GM12872 (cell line): ENCODE data around the gene SHOX.

Source experiments
- TF ChIP-seq, protein P1 (sequence below): IDR thresholded peaks from 3 replicates; pipeline ENCODE4 v1.5.1; 2011; ENCODE audit warnings: low read depth, mild to moderate bottlenecking, low read length, moderate library complexity; ENCODE audit not compliant: insufficient read depth

The SHOX gene

GRCh38 chrX:694800-695199 lies 64.2 kb downstream of the SHOX start:
- TF ChIP-seq, protein P1, sequence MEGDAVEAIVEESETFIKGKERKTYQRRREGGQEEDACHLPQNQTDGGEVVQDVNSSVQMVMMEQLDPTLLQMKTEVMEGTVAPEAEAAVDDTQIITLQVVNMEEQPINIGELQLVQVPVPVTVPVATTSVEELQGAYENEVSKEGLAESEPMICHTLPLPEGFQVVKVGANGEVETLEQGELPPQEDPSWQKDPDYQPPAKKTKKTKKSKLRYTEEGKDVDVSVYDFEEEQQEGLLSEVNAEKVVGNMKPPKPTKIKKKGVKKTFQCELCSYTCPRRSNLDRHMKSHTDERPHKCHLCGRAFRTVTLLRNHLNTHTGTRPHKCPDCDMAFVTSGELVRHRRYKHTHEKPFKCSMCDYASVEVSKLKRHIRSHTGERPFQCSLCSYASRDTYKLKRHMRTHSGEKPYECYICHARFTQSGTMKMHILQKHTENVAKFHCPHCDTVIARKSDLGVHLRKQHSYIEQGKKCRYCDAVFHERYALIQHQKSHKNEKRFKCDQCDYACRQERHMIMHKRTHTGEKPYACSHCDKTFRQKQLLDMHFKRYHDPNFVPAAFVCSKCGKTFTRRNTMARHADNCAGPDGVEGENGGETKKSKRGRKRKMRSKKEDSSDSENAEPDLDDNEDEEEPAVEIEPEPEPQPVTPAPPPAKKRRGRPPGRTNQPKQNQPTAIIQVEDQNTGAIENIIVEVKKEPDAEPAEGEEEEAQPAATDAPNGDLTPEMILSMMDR = no peak

DNA sequence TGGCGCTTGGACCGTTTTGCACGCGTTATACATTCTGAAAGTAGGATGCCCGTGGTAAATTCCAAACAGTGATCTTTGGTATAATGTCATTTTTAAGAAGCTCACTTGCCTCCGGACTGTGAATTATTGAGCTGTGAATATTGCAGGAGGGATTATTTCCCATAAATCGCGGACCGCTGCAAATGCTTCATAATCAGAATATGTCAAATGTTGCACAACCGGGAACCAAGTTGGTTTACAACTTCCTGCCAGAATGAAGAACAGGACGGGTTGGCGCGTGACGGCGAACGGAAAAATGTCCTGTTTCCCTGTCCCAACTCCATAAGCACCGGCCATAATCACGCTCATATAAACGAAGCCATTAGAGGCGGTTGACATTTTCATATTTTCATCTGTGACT lies 67.6 kb downstream of the SHOX start:
- TF ChIP-seq, protein P1 = no peak

DNA sequence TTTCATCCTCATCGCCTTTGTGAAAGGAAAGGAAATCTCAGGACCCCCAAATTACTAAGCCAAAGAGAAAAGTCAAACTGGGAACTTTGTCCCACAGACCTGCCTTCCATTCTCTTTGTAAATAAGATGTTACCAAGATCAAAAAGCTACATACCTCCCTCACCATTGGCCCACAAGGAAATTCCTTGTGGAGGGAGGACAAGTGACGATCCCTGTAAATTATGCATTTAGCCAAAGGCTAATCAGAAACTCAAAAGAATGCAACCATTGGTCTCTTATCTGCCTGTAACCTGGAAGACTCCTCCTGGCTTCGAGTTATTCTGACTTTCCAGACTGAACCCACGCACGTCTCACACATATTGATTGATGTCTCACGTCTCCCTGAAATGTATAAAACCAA lies 70.3 kb downstream of the SHOX start:
- TF ChIP-seq, protein P1 = no peak

DNA sequence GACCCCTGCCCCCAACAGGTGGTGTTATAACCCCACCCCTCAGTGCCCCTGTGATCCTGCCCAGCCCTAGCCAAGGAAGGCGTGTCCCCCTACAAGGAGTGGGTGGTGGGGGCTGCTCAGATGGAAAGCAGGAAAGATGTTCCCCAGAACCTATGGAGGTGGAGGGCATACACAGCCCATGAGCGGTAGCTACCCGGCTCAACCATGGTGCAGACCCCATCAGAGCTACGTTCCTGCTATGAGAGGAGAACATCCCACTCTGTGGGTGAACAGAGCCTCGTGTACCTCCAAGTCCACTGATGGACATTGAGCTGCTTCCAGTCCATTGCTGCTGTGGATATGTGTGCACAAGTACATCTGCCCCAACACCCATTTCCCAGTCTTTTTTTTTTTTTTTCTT lies 71.1 kb downstream of the SHOX start:
- TF ChIP-seq, protein P1 = no peak

- TF ChIP-seq, protein P1 = no peak
Measured at GRCh38 chrX:703466-703865, 72.9 kb downstream of the SHOX start.

DNA sequence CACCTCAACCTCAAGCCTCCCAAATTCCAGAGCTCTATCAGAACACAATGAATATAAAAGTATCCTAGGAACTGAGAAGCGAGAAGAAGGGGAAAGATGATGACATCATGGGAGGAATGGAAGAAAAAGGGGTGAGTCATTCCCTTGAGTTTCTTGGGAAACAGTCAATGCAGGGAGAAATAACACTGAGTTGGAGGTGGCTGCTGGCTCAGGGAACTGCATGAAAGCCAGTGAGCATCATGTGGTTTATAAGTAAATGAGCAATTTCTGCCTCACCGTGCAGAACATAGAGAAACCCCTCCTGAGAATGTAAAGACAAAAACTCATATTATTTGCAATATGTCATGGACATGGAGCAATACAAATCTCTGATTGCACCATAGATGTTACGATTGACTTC lies 73.3 kb downstream of the SHOX start:
- TF ChIP-seq, protein P1 = no peak
